ENCODE results near the gene SMARCB1.
A peak's percentile ranks its signal among the peaks of the same experiment; 100 is the strongest.

Gene SMARCB1

DNA sequence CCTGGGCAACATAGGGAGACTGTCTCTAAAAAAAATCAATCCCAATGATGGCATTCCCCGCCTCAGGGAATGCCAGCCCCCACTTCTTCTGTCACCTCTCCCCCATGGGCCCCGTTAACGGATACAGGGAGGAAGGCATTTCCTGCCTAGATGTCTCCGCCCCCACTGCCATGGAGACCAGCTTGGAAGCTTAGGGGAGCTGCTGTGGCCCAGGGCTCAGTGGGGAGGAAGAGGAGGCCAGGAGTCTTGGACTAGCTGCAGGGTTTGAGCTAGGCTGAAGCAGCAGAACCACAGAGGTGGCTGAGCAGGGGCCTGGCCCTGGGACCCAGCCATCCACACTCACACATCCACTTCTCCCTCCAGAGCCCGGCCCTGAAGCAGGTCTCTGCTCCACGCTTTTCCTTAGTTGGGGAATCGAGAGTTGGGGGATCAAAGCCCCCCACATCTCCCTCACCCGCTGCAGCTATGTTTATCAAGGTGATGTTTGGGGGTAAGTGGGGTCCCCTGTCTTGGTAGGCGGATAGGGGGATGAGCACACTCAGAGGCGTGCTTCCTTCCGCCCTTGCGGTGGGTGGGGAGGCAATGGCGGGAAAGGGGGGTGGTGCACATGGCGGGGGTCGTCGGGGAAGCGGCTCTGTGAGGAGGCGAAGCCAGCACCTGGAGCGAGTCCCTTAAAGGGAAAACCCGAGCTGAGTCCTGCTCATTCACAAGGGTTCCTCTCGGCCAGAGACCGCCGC, 23.8 kb upstream of the SMARCB1 start, which contains the start of gene C22orf15:
C22orf15 (plus strand) TSS at position 149 of the 737 bp plus-strand sequence; CDS start at position 466, 317 bp downstream.
- no peak for DNase-seq

DNA sequence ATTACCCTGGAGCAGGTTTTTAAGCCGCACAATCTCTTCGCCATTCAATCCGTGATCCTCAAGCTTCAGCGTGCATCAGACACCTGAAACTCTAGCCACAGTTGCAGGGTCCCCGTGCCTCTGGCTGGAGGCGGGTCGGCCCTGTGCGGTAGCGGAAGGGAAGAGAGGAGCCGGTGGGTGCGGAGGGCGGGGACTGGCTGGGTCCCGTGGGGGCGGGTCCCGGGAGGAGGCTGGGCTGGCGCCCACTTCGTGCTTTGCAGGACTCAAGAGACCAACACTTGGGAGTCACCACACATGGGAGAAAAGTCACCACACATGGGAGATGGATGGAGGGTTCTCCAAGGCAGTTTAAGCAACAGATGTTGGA, 23.2 kb upstream of the SMARCB1 start:
- peak in 3 of 5 donors; percentile 38 to 43 (median 39) for DNase-seq

DNA sequence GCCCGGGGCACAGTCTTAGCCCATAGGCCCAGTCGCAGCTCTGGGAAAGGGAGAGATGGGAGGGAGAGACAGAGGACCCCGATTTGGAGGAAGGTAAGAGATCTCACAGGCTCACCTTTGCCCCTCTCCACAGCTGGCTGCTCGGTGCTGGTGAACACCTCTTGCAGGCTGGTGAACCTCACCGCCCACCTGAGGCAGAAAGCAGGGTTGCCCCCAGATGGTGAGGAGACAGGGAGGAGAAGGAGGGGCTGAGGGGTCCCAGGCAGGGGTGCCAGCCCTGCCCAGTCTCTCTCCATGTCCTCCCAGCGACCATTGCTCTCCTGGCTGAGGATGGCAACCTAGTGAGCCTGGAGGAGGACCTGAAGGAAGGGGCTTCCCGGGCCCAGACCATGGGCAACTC, 22.8 kb upstream of the SMARCB1 start:
- no peak for DNase-seq

DNA sequence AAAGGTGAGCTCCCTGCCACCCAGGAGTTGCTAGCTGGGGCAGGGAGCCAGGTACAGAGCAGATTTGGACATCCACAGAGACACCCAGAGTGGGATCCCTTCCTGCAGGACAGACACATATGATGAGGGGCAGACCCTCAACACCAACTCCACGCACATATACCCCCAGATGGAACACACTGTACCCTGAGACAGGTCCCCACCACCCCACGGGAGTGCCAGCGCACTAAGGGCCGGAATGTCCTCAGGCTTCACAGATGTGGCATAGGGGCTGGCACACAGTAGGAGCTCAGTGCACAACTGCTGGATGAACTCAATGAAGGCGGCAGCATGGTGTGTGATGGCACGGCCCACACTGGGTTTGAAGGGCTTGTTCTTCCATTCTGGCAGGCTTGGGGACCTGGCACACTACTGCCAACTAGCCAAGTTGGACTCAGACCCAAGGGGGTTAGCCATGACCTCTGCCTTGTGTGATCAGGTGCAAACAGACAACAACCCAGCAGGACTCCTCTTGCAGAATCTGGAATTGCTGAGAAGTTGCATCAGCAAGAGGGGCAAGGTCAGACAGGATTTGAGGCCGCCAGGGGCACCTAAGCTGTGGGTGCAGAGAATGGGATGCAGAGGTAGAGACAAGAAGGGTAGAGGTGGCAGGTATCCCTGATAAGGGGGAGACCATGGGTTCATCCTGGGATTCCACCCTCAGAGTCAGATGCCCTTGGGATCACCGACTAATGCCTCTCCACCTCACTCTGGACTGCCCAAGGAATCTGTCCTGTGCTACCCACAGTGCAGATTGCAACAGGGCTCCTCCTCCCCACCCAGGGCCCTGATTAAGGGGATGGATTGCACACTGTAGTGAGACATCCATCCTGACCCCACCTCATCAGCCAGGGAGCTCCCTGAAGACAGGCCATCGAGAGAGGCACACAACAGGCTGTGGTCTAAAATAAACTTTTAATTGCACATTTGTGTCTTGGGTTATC, 21.6 kb upstream of the SMARCB1 start:
- DNase-seq = no peak

DNA sequence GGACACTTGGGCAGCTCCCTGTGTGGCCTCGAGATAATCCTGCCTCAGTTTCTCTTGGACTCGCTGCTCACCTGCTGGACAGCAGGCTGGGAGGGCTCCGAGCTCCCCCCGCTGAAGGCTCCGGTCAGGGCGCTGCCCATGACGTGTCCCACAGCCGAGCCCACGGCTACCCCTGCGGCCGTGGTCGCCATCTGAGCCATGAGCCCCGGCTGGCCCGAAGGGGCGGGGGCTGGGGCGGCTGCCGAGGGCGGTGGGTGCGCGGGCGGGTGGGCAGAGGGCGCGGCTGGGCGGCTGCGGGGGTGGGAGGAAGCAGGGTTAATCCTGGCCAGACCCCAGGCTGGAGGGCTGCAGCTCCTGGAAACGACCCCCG, 19.5 kb upstream of the SMARCB1 start:
- DNase-seq = no peak

DNA sequence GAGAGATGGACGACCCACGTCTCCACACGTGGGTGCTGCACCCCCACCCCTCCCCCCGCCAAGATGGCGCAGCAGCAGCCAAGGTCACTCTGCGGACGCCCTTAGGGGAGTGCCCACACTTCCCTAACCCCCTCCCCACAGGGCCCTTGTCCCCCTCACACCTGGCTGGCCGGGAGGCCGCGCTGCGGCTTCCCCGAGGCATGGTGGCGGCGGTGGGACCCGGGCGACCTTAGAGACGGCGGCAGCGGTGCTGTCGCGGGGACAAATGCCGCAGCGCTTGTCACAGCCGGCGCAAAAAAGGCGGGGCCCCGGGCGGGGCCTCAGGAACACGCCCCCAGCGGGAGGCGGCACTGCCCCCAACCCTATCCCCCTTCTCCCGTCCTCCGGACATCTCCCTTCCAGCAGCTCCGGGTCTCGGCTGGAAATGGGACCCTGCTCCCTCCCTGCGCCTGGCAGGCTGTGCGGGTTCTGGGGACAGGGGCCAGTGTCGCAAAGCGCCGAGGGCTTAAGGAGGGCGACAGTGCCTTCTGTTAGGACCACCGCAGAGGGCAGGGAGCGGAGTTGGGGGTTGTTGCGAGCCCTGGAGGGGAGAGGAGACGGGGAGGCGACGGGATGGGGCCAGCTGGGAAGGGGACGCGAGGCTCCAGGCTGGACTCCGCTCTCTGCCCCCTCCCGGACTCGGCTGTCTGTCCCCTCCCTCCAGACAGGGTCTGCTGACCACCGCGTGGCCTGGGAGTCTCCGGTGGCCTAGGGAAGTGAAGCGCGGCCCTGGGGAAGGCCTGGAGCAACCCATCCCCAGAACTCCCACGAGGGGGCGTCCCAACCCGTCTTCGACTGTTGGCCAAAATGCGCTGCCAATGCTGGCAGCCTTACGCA, 18.9 kb upstream of the SMARCB1 start, which contains the start of gene CHCHD10:
CHCHD10 (minus strand) TSS at position 300 of the 876 bp plus-strand sequence; CDS start at position 202, 98 bp downstream.
- peak; percentile 49 to 75 (median 63) for DNase-seq

DNA sequence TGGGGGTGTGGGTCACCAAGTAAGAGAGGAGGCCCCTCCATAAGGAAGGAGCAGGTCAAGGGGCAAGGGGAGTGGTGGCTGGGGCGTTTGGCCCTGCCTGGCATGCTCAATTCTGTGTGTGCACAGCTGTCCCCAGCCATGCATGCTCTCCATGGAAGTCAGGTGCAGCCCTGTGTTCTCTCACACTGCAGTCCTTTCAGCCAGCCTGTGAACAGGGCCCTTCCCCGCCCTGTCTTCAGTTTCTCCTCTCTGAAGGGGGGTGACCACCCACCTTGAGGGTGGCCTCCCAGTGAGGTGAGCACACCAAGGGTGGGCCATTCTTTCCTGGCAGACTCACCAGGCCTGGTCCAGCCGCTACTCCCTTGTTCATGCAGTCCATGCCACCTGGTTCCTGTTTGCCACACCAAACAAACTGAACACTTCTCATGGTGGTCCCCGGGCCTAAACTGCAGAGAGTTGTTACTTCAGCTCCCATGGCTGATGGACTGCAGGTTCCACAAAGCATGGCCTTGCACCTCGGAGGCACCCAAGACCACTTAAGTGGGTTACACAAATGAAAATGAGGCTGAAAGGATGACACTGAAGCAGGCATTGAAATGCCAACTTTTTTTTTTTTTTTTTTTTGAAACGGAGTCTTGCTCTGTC, 17.3 kb upstream of the SMARCB1 start:
- no peak for DNase-seq

DNA sequence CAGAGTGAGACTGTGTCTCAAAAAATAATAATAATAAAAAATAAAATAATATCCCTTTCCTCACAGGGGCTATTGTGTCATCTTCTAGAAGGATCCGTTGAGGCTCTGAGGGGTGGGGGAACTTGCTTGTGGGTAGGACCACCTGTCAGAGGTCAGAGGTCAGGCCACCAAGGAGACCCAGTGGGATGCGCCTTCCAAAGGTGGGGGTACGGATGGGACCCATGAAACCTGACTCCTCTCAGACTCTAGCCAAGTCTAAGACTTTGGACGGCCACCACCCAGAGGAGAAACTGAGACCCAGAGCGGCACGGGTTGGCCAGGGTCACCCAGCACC, 14.5 kb upstream of the SMARCB1 start:
- no peak for DNase-seq

DNA sequence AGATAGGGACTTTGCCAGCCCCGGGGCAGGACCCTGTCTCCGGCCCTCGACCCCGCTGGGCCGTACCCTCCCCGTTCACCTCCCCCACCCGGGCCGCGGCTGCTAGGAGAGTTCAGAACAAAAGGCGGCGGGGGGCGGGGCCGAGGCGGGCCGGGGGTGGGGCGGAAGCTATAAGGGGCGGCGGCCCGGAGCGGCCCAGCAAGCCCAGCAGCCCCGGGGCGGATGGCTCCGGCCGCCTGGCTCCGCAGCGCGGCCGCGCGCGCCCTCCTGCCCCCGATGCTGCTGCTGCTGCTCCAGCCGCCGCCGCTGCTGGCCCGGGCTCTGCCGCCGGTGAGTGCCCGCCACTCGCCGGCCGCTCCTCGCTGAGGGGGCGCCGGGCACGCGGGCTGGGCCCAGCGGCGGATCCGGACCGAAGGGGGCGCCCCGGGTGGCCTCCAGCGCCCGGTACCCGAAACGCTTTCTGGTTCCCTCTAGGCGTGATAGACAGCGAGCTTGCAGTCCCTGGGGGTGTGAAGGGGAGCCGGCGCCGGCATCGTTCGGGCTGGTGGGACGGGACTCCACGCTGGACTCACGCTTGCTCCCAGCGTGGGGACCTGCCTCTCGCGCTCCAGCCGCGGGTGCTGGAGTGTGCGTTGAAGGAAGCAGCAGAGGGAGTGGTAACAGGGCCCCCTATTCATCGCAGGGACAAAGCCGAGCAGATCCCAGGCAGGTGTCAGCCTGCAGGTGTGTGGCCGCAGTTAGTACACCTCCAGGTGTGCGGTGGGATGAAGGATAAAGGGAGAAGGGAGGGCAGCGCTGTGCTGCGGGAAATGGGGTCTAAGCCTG, 13.9 kb upstream of the SMARCB1 start, which contains the start of gene MMP11:
MMP11 (plus strand) TSS at position 201 of the 825 bp plus-strand sequence; CDS start at position 223, 22 bp downstream.
- peak; percentile 28 to 55 (median 35) for DNase-seq

DNA sequence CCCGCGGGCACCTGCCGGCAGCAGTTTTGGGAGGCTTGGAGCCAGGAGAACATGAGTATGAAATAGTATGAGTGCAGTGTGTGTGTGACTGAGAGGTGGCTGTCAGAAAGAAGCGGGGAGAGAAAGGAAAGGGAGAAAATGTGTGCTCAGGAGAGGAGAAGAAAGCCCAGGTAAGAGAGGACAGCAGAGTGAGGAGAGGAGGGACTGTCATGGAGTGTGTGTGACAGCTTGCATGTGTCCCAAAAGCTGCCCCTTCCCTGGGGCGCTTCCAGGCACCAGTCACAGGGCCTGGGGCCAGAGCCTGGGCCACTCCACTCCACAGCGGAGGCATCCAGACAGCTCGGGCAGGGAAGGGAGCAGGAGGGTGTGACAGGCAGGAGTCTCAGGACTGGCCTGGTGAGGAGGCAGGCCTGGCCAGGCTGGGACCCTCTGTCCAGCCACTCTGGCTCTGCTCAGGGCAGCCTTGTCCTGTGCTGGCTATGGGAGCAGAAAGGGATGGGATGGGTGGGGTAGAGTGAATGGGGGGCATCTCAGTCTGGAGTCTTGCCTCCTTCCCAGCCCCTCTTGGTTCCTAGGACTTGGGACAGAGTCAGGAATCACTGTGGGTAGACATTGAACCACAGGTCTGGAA, 13.2 kb upstream of the SMARCB1 start:
- DNase-seq = no peak

DNA sequence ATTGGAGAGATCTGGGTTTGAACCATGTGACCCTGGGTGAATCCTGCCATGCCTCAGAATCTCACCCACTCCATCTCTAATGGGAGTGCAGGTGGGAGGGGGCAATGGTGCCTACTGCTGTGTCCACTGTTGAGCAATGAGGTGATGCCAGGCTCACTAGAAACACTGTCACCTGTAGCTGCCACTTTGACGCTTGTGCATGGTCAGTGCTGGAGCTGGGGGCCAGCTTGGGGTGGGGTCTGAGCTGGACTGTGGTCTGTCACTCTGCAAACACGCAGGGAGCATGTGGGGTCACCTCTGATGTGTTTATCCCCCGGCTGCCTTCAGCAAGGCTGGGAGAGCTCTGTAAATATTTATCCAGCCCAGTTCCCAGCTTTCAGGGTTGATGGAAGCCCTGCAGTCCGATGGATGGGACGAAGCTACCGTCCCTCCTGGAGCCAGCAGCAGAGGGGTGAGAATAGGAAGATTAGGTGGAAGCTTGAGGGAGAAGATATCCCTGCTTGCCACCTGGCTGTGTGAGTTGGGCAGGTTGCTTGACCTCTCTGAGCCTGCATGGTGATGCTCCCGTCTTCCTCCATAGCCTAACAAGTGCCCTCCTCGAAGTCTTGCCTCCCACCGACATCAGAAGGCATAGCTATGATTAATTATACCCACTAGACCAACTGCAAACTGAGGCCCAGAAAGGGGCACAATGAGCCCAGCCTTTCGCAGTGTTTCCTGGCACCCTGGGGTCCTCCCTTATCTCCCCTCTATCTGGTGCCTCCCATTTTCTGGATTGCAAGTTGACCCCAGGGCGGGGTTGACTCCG, 12.4 kb upstream of the SMARCB1 start:
- no peak for DNase-seq

DNA sequence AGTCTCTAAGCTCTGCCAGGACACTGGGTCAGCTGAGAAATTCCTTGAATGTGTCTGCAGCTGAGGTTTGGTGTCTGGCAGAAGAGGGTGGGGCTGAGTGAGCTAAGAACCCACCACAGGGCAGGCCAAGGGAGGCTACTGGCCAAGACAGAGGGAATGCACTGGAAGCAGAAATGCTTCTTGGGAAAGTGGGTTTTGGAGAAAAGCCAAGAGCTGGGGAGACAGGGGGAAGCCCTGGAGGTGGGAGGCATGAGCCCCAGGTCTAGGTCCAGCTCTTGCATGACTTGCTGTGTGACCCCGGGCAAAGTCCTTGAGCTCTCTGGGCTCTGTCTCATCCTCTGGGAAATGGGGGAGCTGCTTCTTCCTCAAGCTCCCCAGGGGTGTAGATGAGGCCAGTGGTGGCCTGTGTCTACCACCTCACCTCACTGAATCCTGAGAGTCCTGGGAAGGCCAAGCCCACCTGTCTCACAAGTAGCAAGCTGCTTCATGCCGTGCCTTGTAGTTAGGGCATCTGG, 11.8 kb upstream of the SMARCB1 start:
- no peak for DNase-seq

DNA sequence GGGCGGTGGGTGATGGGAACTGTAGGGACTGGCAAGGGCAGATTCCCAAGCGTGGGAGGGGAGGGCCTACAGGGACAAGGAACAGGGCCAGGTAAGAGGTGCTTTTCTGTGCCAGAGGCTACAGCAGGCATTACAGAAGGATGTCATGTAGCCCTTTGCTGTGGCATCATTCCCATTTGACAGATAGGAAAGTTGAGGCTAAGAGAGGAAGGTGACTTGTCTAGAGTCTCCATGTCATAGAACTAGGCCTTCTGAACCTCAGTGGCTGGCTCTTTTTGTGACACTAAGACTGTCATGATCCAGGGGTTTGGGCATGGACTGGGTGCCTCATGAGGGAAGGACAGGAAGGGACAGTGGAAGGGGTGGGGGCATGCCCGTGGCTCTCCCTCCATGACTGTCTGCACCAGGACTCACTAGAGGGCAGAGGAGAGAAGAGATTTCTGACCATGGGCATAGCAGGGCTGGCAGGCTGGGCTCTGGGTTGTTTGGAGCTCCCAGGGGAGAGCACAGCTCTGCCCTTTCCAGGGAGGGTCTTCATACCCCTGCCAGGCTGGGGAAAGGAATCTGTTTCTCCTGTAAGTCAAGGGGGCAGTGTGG, 10.9 kb upstream of the SMARCB1 start:
- DNase-seq = no peak

DNA sequence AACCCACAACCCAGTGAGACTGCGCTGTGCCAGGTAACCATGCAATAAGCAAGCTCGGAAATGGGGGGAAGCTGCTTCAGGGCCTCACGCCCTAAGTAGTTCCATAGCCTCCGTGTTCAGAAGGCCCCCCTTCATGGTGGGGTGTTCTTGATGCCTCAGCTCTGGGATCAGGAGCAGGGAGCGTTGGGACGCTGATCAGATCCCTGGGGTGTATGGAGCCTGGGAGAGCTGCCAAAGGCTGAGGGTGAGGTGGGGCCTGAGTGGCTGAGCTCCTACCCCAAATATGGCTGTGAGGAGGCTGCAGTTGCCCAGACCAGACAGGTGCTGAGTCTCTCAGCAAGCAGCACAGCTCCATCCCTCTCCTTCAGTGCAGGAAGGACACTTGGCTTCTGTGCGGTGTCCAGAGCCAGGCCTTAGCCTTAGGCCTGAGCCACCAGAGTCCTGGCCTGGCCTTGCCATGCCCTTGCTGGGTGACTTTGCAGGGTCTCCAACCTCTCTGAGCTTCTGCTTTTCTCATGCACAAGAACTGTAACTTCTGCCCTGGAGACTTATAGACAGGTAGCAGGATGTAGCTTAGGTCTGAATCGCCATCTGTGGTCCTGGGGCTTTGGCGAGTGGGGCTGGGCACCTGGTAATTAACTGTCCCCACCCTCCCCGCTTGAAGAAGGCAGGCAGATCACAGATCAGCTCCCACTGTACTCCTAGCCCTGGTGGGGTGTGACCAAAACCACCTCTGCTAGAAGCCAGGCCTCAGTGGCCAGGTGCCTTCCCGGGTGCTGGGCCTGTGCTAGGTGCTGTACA, 8.8 kb upstream of the SMARCB1 start:
- DNase-seq = no peak

DNA sequence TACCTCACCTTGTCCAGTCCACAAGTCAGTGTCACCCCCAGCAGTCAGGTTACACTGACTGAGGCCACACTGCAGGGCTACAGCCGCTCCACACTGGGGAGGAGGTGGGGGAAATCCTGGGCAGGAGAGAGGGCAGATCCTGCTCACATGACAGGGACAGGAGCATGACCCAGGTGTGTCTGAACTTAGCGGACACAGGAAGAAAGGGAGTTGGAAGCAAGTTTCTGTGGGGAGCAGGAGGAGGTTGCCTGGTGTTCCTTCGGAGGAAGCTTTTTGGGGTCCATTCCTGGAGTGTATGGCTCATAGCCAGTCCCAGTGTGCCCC, 8.2 kb upstream of the SMARCB1 start:
- DNase-seq = no peak

DNA sequence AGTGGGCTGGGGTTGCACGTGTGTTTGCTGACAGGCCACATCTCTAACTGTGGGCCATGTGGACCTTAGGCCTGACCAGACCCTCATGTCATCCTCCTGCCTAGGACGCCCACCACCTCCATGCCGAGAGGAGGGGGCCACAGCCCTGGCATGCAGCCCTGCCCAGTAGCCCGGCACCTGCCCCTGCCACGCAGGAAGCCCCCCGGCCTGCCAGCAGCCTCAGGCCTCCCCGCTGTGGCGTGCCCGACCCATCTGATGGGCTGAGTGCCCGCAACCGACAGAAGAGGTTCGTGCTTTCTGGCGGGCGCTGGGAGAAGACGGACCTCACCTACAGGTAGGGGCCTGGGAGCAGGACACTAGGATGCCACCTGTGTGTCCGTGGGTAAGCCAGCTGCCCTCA, 7.7 kb upstream of the SMARCB1 start:
- no peak for DNase-seq

DNA sequence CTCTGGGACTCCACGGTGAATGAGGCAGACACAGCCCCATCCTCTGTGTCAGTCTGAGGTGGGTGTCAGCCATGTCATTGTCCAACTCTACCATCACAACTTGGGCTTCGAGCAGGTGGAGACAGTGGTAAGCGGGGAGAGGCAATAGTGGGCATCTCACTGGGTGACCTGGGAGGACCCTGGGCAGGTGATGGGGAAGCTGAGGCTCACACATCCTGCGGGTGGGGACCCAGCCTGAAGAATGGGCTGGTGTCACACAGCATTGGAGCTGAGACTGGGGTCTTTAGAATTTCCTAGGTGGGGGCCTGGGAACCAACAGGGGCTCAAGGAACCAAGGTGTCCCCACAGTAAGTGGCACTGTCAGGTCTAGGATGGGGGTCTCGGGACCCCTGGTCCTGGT, 7.0 kb upstream of the SMARCB1 start:
- DNase-seq = no peak

DNA sequence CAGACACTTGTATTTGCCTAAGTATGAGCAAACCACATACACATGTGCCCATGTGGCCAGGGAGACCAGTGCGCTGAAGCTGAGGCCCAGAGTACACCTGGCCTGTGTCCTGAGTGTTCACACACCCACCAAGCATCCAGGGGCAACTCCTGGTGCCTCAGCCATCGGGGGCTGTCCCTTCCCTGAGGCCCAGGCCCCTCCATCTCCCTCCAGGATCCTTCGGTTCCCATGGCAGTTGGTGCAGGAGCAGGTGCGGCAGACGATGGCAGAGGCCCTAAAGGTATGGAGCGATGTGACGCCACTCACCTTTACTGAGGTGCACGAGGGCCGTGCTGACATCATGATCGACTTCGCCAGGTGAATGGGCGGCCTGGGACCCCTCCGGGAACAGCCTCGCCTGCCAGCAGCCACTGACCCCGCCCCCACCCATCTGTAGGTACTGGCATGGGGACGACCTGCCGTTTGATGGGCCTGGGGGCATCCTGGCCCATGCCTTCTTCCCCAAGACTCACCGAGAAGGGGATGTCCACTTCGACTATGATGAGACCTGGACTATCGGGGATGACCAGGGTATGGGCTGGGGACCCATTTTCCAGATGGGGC, 6.5 kb upstream of the SMARCB1 start:
- no peak for DNase-seq

Measured in T-helper 1 cell (primary cell).